Measurements from ENCODE around the gene GRIA4.
A peak's percentile ranks its signal among the peaks of the same experiment; 100 is the strongest.

GRIA4 gene

GRCh38 chr11:105667441-105667840 is 57.6 kb downstream of the GRIA4 start:
- H3K9me3 ChIP-seq = no peaks in the 10 kb centered on the region
- H3K4me3 ChIP-seq (ENCODE audit: low read depth, low read length) = no peak overlapping the region
- no peaks in the 10 kb centered on the region for H3K4me1 ChIP-seq
- H3K27me3 ChIP-seq = no peaks in the 10 kb centered on the region
- no peak for DNase-seq
- H3K36me3 ChIP-seq = no peaks in the 10 kb centered on the region
- TF ChIP-seq CTCF (IDR thresholded peaks at IDR 0.05; ENCODE audit: low read depth, low read length) = no peak

- no peak overlapping the region for H3K4me3 ChIP-seq (ENCODE audit: low read depth, low read length)
- H3K4me1 ChIP-seq = 0 out of 2 replicates have a peak, but pooled peaks cover 2% of the 10 kb centered on the region
- no peaks in the 10 kb centered on the region for H3K9me3 ChIP-seq
- H3K27me3 ChIP-seq = no peaks in the 10 kb centered on the region
- TF ChIP-seq CTCF (IDR thresholded peaks at IDR 0.05; ENCODE audit: low read depth, low read length) = no peak
- no peaks in the 10 kb centered on the region for H3K36me3 ChIP-seq
- no peak for DNase-seq
Measured at GRCh38 chr11:105670811-105671210, 60.9 kb downstream of the GRIA4 start.

GRCh38 chr11:105673089-105673488 is 63.2 kb downstream of the GRIA4 start:
- TF ChIP-seq CTCF (IDR thresholded peaks at IDR 0.05; ENCODE audit: low read depth, low read length) = no peak
- DNase-seq = no peak
- H3K36me3 ChIP-seq = no peaks in the 10 kb centered on the region

GRCh38 chr11:105689631-105690030 is 79.8 kb downstream of the GRIA4 start:
- TF ChIP-seq CTCF (IDR thresholded peaks at IDR 0.05; ENCODE audit: low read depth, low read length) = no peak

More at GRCh38 chr11:105673089-105673488, 63.2 kb downstream of the GRIA4 start:
- H3K4me1 ChIP-seq = 0 out of 2 replicates have a peak, but pooled peaks cover 2% of the 10 kb centered on the region
- no peaks in the 10 kb centered on the region for H3K9me3 ChIP-seq
- no peak overlapping the region for H3K4me3 ChIP-seq (ENCODE audit: low read depth, low read length)
- H3K27me3 ChIP-seq = no peaks in the 10 kb centered on the region

GRCh38 chr11:105690467-105690866 is 80.6 kb downstream of the GRIA4 start:
- H3K9me3 ChIP-seq = no peaks in the 10 kb centered on the region
- no peak for DNase-seq
- H3K4me3 ChIP-seq (ENCODE audit: low read depth, low read length) = no peak overlapping the region
- H3K36me3 ChIP-seq = no peaks in the 10 kb centered on the region
- TF ChIP-seq CTCF (IDR thresholded peaks at IDR 0.05; ENCODE audit: low read depth, low read length) = no peak
- H3K27me3 ChIP-seq = no peaks in the 10 kb centered on the region
- peaks cover 25% of the 10 kb centered on the region for H3K4me1 ChIP-seq

More at GRCh38 chr11:105689631-105690030, 79.8 kb downstream of the GRIA4 start:
- peak; percentile 54 for DNase-seq
- Histone ChIP-seq H3K4me1 (peaks cover 25% of the 10 kb centered on the region), H3K4me3 (ENCODE audit: low read depth, low read length) (0 out of 2 replicates have a peak overlapping the region, but pooled peaks have one; percentile 12), H3K27me3 (no peaks in the 10 kb centered on the region), H3K9me3 (no peaks in the 10 kb centered on the region), H3K36me3 (no peaks in the 10 kb centered on the region)

- Histone ChIP-seq H3K36me3 (no peaks in the 10 kb centered on the region), H3K4me3 (ENCODE audit: low read depth, low read length) (peak overlapping the region; percentile 11), H3K9me3 (no peaks in the 10 kb centered on the region), H3K27me3 (no peaks in the 10 kb centered on the region), H3K4me1 (peaks cover 25% of the 10 kb centered on the region)
- TF ChIP-seq CTCF (IDR thresholded peaks at IDR 0.05; ENCODE audit: low read depth, low read length) = no peak
- no peak for DNase-seq
Measured at GRCh38 chr11:105693075-105693759, 83.3 kb downstream of the GRIA4 start.

Measured in BE2C (cell line).